Progenitor cell of endocrine pancreas (in vitro differentiated cells): ENCODE data around the gene CPA1. TPM values are rescaled to one million over a fixed set of nuclear protein-coding genes. Genes with fewer than 3 reads are reported as not detected.

Experiments
- DNase-seq: peaks from one replicate; pipeline ENCODE4 v3.0.0; 2021; ENCODE audit warnings: low spot score; ENCODE audit not compliant: unreplicated experiment
- H3K27ac Mint-ChIP-seq: 2 replicates; pipeline ENCODE4 v1.8.0; 2021; ENCODE audit warnings: mild to moderate bottlenecking, moderate library complexity, mixed read lengths
- H3K27me3 Mint-ChIP-seq: 2 replicates; pipeline ENCODE4 v1.8.0; 2021; ENCODE audit warnings: mixed read lengths
- H3K36me3 Mint-ChIP-seq: 2 replicates; pipeline ENCODE4 v1.8.0; 2022; ENCODE audit warnings: mixed read lengths; ENCODE audit not compliant: insufficient read depth
- H3K4me1 Mint-ChIP-seq: 2 replicates; pipeline ENCODE4 v1.8.0; 2021; ENCODE audit warnings: low read depth, mixed read lengths
- H3K4me3 Mint-ChIP-seq: 2 replicates; pipeline ENCODE4 v1.8.0; 2021; ENCODE audit warnings: low read depth, mild to moderate bottlenecking, moderate library complexity, mixed read lengths
- H3K9me3 Mint-ChIP-seq: 2 replicates; pipeline ENCODE4 v1.8.0; 2021; ENCODE audit warnings: low read depth, mixed read lengths
- CTCF ChIP-seq: fragments of 200-600 bp; sonication (generic); IDR thresholded peaks from one replicate; pipeline ENCODE4 v1.5.0; 2021; ENCODE audit warnings: antibody characterized with exemption, mild to moderate bottlenecking; ENCODE audit not compliant: unreplicated experiment
- total RNA-seq: library from RNA; stranded (reverse); gene quantifications from 2 replicates; pipeline ENCODE4 v1.2.1, GENCODE V29; 2021

Gene CPA1
- total RNA-seq, 1 donor from 2014 or later = 17.8 TPM

- Mint-ChIP-seq H3K4me3 (no peak overlapping the region), H3K27me3 (no peaks in the 10 kb centered on the region)
Observed at GRCh38 chr7:130395421-130395820, 15.1 kb downstream of the CPA1 start.

GRCh38 chr7:130396109-130396508, 15.8 kb downstream of the CPA1 start:
- Mint-ChIP-seq H3K9me3 (no peaks in the 10 kb centered on the region), H3K36me3 (peaks cover 15% of the 10 kb centered on the region), H3K27ac (no peak overlapping the region), H3K4me1 (peaks cover 18% of the 10 kb centered on the region), H3K4me3 (no peak overlapping the region), H3K27me3 (no peaks in the 10 kb centered on the region)
- no peak for TF ChIP-seq CTCF
- DNase-seq = no peak

More at GRCh38 chr7:130395421-130395820, 15.1 kb downstream of the CPA1 start:
- no peaks in the 10 kb centered on the region for H3K9me3 Mint-ChIP-seq
- peaks cover 14% of the 10 kb centered on the region for H3K36me3 Mint-ChIP-seq
- no peak overlapping the region for H3K27ac Mint-ChIP-seq
- no peak for TF ChIP-seq CTCF
- no peak for DNase-seq
- H3K4me1 Mint-ChIP-seq = peaks cover 18% of the 10 kb centered on the region

GRCh38 chr7:130397051-130397757, 16.9 kb downstream of the CPA1 start:
- Mint-ChIP-seq H3K4me3 (no peak overlapping the region), H3K36me3 (peaks cover 15% of the 10 kb centered on the region), H3K9me3 (no peaks in the 10 kb centered on the region), H3K27me3 (no peaks in the 10 kb centered on the region), H3K27ac (peak overlapping the region; percentile 92), H3K4me1 (peaks cover 14% of the 10 kb centered on the region)
- no peak for TF ChIP-seq CTCF
- no peak for DNase-seq

GRCh38 chr7:130397758-130398073, 17.4 kb downstream of the CPA1 start:
- TF ChIP-seq CTCF = no peak
- DNase-seq = no peak
- no peaks in the 10 kb centered on the region for H3K9me3 Mint-ChIP-seq
- peaks cover 9% of the 10 kb centered on the region for H3K4me1 Mint-ChIP-seq
- no peak overlapping the region for H3K4me3 Mint-ChIP-seq
- H3K27ac Mint-ChIP-seq = peak overlapping the region; percentile 92
- no peaks in the 10 kb centered on the region for H3K27me3 Mint-ChIP-seq
- H3K36me3 Mint-ChIP-seq = peaks cover 18% of the 10 kb centered on the region

GRCh38 chr7:130398526-130399090, 18.3 kb downstream of the CPA1 start:
- H3K27ac Mint-ChIP-seq = no peak overlapping the region
- no peak overlapping the region for H3K4me3 Mint-ChIP-seq
- H3K9me3 Mint-ChIP-seq = no peaks in the 10 kb centered on the region
- TF ChIP-seq CTCF = no peak
- no peak for DNase-seq
- no peaks in the 10 kb centered on the region for H3K27me3 Mint-ChIP-seq
- peaks cover 21% of the 10 kb centered on the region for H3K36me3 Mint-ChIP-seq
- H3K4me1 Mint-ChIP-seq = peaks cover 7% of the 10 kb centered on the region
